DMS53 (cell line): Measurements from ENCODE around the gene CEP350.

Source experiments
- DNase-seq: peaks from one replicate; lab custom pipeline; 2025; lab: John Stamatoyannopoulos, UW

Gene CEP350

DNA sequence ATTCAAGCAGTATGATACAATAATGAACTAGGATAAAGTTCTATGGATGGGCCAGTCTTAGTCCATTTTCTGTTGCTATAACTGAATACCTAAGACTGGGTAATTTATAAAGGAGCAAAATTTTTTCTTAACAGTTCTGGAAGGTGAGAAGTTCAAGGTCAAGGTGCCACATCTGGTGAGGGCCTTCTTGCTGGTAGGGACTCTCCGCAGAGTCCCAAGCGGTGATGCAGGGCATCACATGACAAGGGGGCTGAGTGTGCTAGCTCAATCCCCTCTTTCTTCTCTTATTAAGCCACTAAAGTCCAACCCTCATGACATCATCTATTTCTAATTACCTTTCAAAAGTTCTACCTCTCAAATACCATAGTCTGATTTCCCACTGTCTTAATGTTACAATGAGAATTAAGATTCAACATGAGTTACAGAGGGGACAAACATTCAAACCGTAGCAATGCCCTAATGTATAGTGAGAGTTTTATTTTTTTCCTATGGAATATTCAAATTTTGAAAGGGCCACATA is 107.9 kb downstream of the CEP350 start:
- DNase-seq = no peak

GRCh38 chr1:180065408-180065807 is 110.8 kb downstream of the CEP350 start:
- no peak for DNase-seq

GRCh38 chr1:180066150-180066549 is 111.5 kb downstream of the CEP350 start:
- DNase-seq = no peak

GRCh38 chr1:180070286-180070685 is 115.7 kb downstream of the CEP350 start:
- no peak for DNase-seq

DNA sequence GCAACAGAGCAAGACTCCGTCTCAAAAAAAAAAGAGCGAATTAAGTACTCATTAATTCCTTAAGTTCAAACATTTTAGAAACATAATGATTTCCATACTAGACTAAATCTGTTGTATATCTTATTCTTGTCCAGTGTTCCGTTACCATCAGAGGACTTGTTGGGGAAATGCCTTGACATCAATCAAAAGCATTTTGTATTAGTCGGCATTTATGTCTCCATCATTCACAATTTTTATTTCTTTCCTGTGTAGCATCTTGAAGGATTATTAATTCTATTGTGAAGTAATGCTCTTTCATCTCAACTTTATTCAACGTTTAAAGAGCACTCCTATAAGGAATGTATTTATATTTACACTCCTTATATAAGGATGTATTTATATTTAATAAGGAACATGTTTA is 117.1 kb downstream of the CEP350 start:
- no peak for DNase-seq

DNA sequence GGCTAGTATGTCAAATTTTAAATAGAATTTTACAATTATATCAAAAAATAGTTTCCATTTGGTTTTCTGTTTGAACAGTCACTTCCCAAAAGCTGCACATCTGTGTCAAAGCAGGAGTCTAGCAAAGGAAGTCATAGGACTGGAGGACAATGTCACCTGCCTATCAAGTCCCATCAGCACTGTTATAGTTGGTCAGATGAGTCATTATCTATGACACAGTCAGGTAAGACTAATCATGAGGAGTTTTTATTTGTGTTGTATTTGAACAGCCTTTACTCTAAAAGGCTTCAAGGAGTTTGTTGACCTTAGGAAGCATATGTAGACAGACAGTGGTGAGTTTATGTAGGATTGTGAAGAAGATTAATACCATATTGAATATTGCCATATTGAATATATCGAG is 125.8 kb downstream of the CEP350 start:
- peak; percentile 90 for DNase-seq

DNA sequence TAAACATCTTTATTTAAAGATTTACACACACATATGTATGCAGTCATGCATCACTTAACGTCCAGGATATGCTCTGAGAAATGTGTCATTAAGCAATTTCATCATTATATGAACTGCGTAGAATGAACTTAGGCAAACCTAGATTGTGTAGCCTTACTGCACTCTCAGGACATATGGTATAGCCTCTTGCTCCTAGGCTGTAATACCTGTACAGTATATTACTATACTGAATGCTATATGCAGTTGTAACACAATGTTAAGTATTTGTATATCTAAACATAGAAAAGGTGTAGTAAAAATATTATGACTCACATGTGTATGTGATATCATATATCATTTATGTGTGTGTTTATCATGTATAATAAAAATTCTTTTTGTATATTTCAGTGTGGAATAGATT is 126.9 kb downstream of the CEP350 start:
- no peak for DNase-seq

- no peak for DNase-seq
These were observed 128.6 kb downstream of the CEP350 start for GRCh38 chr1:180083164-180083563.

DNA sequence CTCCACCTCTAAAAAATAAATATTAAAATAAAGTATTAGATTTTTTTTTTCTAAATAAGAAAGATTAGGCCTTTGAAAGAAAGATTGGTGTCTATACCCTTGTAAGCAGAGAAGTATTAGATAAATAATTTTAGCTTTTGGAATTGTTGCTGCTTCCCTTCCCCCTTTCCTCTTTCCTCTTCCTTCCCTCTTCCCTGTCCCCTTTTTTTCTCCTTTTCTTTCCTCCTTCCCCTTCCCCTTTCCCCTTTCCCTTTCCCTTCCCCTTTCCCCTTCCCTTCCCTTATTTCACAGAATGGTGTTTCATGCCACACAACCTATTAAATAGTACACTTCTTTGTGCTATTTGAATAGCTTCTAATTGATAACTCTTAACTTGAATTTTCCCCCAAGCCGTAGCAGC is 130.3 kb downstream of the CEP350 start:
- no peak for DNase-seq

- DNase-seq = no peak
These were observed 130.7 kb downstream of the CEP350 start for GRCh38 chr1:180085331-180085730.

GRCh38 chr1:180092931-180093650 is 138.5 kb downstream of the CEP350 start:
- DNase-seq = no peak

- DNase-seq = peak; percentile 94
These were observed 140.2 kb downstream of the CEP350 start for GRCh38 chr1:180094705-180095295.

DNA sequence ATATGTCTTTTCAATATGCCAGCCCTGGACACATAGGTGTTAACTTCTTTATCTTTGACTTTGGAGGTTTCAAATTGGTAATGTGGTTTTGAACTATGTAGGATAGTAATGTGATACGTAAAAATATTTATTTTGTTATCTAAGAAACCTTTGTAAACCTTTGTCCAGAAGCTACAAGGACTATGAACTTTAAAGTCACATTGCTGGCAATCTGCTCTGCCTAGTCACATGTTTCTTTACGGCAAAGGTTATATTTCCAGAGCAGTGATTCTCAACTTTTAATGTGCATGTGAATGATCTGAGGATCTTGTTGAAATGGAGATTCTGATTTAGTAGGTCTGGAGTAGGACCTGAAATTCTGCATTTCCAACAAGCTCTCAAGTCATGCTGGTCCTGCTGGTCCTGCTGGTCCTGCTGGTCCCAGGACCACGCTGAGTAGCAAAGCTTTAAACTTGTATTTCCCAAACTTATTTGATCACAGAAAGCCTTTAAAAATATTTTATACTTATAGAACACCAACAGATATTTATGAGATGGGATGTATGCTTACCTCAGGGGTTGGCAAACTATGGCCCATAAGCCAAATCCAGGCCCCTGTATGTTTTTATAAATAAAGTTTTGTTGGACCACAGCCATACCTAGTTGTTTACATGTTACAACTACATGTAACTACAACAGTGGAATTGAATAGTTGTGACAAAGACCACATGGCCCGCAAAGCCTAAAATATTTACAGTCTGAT is 142.1 kb downstream of the CEP350 start:
- DNase-seq = no peak

GRCh38 chr1:180097326-180097605 is 142.7 kb downstream of the CEP350 start:
- DNase-seq = no peak

DNA sequence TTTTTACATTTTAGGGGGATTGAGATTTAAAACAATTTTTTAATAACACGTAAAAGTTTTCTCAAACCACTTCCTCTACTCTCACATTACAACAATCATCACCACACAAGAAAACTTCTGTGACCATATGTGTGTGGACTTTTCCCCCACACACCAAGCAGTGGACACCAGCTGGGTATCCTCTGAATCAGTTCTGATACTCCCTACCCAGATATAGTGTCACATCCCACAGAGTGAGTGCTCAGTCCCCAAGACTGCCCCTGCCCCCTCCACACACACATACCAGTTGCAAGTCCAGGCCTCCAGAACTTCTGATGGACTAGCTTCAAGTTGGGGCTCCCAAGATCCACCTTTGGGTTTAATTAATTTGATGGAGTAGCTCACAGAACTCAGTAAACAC is 146.8 kb downstream of the CEP350 start:
- no peak for DNase-seq

DNA sequence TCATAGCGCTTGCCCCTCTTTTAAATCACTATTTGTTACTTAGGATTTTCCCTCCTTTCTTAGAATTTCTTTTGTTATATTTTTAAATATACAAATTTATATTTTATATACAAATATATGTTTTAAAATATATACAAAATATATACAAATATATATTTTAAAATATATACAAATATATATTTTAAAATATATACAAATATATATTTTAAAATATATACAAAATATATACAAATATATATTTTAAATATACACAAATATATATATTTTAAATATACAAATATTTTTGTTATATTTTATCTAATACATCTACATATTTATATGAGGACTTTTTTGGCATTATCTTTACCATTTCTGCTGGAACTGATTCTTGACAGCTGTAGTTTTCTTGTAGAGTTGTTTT is 149.2 kb downstream of the CEP350 start:
- DNase-seq = no peak

GRCh38 chr1:180112091-180112490 is 157.5 kb downstream of the CEP350 start:
- no peak for DNase-seq

GRCh38 chr1:180112984-180113647 is 158.5 kb downstream of the CEP350 start:
- no peak for DNase-seq

DNA sequence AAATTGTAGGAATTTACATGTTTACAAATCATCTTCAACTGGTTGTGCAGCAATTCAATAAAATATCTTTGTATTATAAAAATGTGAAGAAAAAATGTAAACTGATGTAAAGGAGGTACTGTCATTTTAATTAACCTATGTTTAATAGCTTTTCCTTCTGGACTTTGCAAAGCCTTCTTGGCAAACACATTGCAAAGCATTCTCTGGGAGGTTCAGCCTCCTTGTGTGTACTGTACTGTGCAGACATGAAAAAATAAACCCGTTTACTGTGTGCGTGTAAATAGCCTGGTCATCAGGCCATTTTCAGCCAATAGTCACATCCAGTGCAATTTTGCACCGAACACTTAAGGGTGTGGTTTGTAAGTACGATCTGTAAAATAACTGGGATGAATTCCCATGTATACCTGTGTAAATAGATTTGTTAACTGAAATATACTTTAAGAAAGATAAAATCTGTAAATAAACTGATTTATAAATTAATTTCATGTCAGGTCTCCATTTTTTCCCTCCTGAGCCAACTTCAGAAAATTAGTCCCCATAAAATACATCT is 159.9 kb downstream of the CEP350 start:
- no peak for DNase-seq

GRCh38 chr1:180116964-180117763 is 162.6 kb downstream of the CEP350 start:
- no peak for DNase-seq

GRCh38 chr1:180117764-180118116 is 163.1 kb downstream of the CEP350 start:
- no peak for DNase-seq

DNA sequence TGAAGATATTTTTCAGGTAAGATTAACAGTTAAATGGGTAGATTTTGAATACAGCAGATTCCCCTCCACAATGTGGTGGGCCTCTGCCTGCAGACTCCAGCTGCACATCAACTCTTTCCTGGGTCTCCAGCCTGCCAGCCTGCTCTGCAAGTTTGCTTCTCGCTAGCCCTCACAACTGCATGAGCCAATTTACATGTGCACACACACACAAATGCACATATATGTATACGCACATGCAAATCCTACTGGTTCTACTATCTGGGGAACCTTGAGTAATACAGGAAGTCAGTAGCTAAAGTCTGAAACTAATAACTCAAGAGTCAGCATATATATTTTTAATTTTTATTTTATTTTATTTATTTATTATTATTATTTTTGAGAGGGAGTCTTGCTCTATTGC is 165.2 kb downstream of the CEP350 start:
- no peak for DNase-seq
